ENCODE measurements around the gene KCNH6.

The KCNH6 gene

DNA sequence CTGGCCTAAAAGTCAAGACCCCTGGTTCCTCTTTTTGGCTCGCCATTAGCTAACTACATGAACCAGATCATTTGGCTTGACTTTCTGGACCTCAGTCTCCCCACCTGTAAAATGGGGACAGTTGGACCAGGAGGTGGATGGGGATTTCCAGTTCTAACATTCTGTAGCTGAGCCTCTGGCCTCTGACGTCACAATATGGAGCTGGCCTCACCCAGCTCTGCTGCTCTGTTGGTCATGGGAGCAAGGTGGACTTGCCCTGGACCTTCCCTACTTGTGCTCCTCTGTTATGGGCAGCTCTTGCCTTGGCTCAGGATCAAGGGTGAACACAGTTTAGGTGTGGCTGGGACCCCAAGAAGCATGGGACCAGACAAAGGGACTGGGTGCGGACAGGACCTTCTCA, 16.5 kb upstream of the KCNH6 start:
- H3K27me3 ChIP-seq (ENCODE audit: insufficient read depth, poor library complexity, severe bottlenecking), result no peaks in the 10 kb centered on the region
- no peak overlapping the region for H3K27ac ChIP-seq (replicated peaks)
- TF ChIP-seq REST (IDR thresholded peaks at IDR 0.05; ENCODE audit: insufficient replicate concordance, low read depth), result no peak
- no peak for TF ChIP-seq SPI1 (IDR thresholded peaks at IDR 0.05; ENCODE audit: borderline replicate concordance, low read depth)
- TF ChIP-seq GABPA (IDR thresholded peaks at IDR 0.05; ENCODE audit: low read depth), result no peak
- no peak for TF ChIP-seq POLR2AphosphoS5 (IDR thresholded peaks at IDR 0.05; ENCODE audit: low read depth)
- TF ChIP-seq, protein P1, sequence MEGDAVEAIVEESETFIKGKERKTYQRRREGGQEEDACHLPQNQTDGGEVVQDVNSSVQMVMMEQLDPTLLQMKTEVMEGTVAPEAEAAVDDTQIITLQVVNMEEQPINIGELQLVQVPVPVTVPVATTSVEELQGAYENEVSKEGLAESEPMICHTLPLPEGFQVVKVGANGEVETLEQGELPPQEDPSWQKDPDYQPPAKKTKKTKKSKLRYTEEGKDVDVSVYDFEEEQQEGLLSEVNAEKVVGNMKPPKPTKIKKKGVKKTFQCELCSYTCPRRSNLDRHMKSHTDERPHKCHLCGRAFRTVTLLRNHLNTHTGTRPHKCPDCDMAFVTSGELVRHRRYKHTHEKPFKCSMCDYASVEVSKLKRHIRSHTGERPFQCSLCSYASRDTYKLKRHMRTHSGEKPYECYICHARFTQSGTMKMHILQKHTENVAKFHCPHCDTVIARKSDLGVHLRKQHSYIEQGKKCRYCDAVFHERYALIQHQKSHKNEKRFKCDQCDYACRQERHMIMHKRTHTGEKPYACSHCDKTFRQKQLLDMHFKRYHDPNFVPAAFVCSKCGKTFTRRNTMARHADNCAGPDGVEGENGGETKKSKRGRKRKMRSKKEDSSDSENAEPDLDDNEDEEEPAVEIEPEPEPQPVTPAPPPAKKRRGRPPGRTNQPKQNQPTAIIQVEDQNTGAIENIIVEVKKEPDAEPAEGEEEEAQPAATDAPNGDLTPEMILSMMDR (IDR thresholded peaks at IDR 0.05; ENCODE audit: insufficient read depth, low read length), result no peak
- no peak for DNase-seq (ENCODE audit: low read depth in 1 of 2, low spot score in 1 of 2)
- H3K4me3 ChIP-seq (replicated peaks; ENCODE audit: insufficient read depth, low read length), result no peak overlapping the region

DNA sequence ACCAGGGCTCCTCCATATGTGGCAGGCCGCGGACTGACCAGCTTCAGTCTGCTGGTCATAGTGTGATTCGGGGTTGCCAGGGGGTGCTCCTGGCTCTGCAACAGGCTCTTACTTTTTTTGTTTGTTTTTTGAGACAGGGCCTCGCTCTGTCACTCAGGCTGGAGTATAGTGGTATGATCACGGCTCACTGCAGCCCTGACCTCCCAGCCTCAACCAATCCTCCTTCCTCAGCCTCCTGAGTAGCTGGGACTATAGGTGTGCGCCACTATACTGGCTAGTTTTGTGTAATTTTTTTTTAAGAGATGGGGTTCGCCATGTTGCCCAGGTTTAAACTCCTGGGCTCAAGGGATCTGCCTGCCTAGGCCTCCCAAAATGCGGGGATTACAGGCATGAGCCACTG, 11.8 kb upstream of the KCNH6 start:
- no peak overlapping the region for H3K4me3 ChIP-seq (replicated peaks; ENCODE audit: insufficient read depth, low read length)
- no peaks in the 10 kb centered on the region for H3K27me3 ChIP-seq (ENCODE audit: insufficient read depth, poor library complexity, severe bottlenecking)
- no peak for DNase-seq (ENCODE audit: low read depth in 1 of 2, low spot score in 1 of 2)
- H3K27ac ChIP-seq (replicated peaks), result no peak overlapping the region
- no peak for TF ChIP-seq POLR2AphosphoS5 (IDR thresholded peaks at IDR 0.05; ENCODE audit: low read depth)
- TF ChIP-seq, protein P1 (IDR thresholded peaks at IDR 0.05; ENCODE audit: insufficient read depth, low read length), result no peak
- TF ChIP-seq GABPA (IDR thresholded peaks at IDR 0.05; ENCODE audit: low read depth), result no peak
- TF ChIP-seq SPI1 (IDR thresholded peaks at IDR 0.05; ENCODE audit: borderline replicate concordance, low read depth), result no peak
- no peak for TF ChIP-seq REST (IDR thresholded peaks at IDR 0.05; ENCODE audit: insufficient replicate concordance, low read depth)

GRCh38 chr17:63512388-63512787, 10.8 kb upstream of the KCNH6 start:
- Histone ChIP-seq H3K27me3 (ENCODE audit: insufficient read depth, poor library complexity, severe bottlenecking) (no peaks in the 10 kb centered on the region), H3K27ac (replicated peaks) (no peak overlapping the region), H3K4me3 (replicated peaks; ENCODE audit: insufficient read depth, low read length) (no peak overlapping the region)
- DNase-seq (ENCODE audit: low read depth in 1 of 2, low spot score in 1 of 2), result no peak
- TF ChIP-seq SPI1 (IDR thresholded peaks at IDR 0.05; ENCODE audit: borderline replicate concordance, low read depth) (no peak), GABPA (IDR thresholded peaks at IDR 0.05; ENCODE audit: low read depth) (no peak), REST (IDR thresholded peaks at IDR 0.05; ENCODE audit: insufficient replicate concordance, low read depth) (no peak), POLR2AphosphoS5 (IDR thresholded peaks at IDR 0.05; ENCODE audit: low read depth) (no peak)
- TF ChIP-seq, protein P1 (IDR thresholded peaks at IDR 0.05; ENCODE audit: insufficient read depth, low read length), result no peak

Data from HL-60 (cell line).